ENCODE results near the gene PSAPL1. TPM values are rescaled to one million over a fixed set of nuclear protein-coding genes. Genes with fewer than 3 reads are reported as not detected.

Gene PSAPL1
- total and polyA plus RNA-seq, 2 of the 8 experiments (the other 6 are each of a cell fraction or from before 2014, with no cell fraction given): 0.03 TPM; not detected in 1

GRCh38 chr4:7474320-7474719 is 39.6 kb upstream of the PSAPL1 start:
- no peak overlapping the region for H2AK5ac ChIP-seq (ENCODE audit: low read depth, low read length)
- H3K14ac ChIP-seq (ENCODE audit: insufficient read length): no peak overlapping the region
- no peaks in the 10 kb centered on the region for H3K79me2 ChIP-seq (ENCODE audit: control insufficient read depth in 1 of 2, insufficient read depth in 2 of 2, low read length in 2 of 2)
- H4K20me1 ChIP-seq (replicated peaks in 1 of 2; ENCODE audit: control insufficient read depth in 1 of 2, insufficient read depth in 2 of 2, low read length in 2 of 2): no peaks in the 10 kb centered on the region
- H3K4me2 ChIP-seq (ENCODE audit: insufficient read depth in 1 of 2, low read depth in 2 of 2, low read length in 2 of 2): no peak overlapping the region
- H3K27me3 ChIP-seq (replicated peaks in 1 of 4; ENCODE audit: control insufficient read depth in 3 of 4, extremely low read depth in 1 of 4, insufficient read depth in 3 of 4, low read length in 3 of 4): no peaks in the 10 kb centered on the region
- no peak overlapping the region for H2BK120ac ChIP-seq (replicated peaks; ENCODE audit: low read depth, low read length)
- no peak overlapping the region for H3K27ac ChIP-seq (ENCODE audit: low read depth, low read length)
- H3K4me3 ChIP-seq (ENCODE audit: extremely low read depth in 1 of 4, insufficient read depth in 2 of 4, low read depth in 3 of 4, low read length in 4 of 4): no peak overlapping the region
- H3K79me1 ChIP-seq (ENCODE audit: low read depth, low read length): no peaks in the 10 kb centered on the region
- H2BK5ac ChIP-seq (ENCODE audit: low read depth, low read length): no peak overlapping the region
- H3K9ac ChIP-seq (replicated peaks in 1 of 4; ENCODE audit: extremely low read depth in 1 of 4, low read depth in 3 of 4, low read length in 3 of 4): no peak overlapping the region
- H4K8ac ChIP-seq (ENCODE audit: extremely low read depth, insufficient read depth, low read length): no peak overlapping the region
- POLR2A ChIA-PET (ENCODE audit: partially characterized antibody): no interaction called here
- no peak overlapping the region for H2AFZ ChIP-seq (ENCODE audit: low read length)
- no peak overlapping the region for H3K56ac ChIP-seq (replicated peaks; ENCODE audit: insufficient read length, low read depth, low read length)
- WGBS, 2 experiments (ENCODE audit: extremely low coverage in 1 of 2, insufficient coverage in 1 of 2, insufficient read length in 1 of 2, insufficient replicate concordance in 2 of 2, low coverage in 1 of 2, low lambda C conversion rate in 2 of 2, missing lambda C conversion rate in 1 of 2): 89% methylated on average over 7 of the region's 7 CpGs; no CpG with 5 or more reads in 1 of the 2 experiments
- DNase-seq (ENCODE audit: low read depth in 1 of 2, low spot score in 2 of 2) (no peak), FAIRE-seq (no peak)
- H2BK15ac ChIP-seq (ENCODE audit: low read length): no peak overlapping the region
- H3K36me3 ChIP-seq (ENCODE audit: control insufficient read depth in 2 of 4, insufficient read depth in 4 of 4, low read length in 3 of 4): no peaks in the 10 kb centered on the region
- no peak overlapping the region for H2BK12ac ChIP-seq (ENCODE audit: low read depth, low read length)
- H3K9me3 ChIP-seq (ENCODE audit: insufficient read depth in 2 of 2, low read depth in 1 of 2, low read length in 1 of 2): no peaks in the 10 kb centered on the region
- no peak overlapping the region for H3K18ac ChIP-seq (ENCODE audit: extremely low read depth, low read length)
- no peak overlapping the region for H4K91ac ChIP-seq (replicated peaks; ENCODE audit: insufficient read length, low read length)
- H2BK20ac ChIP-seq (ENCODE audit: low read length): no peak overlapping the region
- no peak overlapping the region for H3K4ac ChIP-seq (replicated peaks; ENCODE audit: insufficient read length, low read depth, low read length)
- H3K23ac ChIP-seq (ENCODE audit: insufficient read length): no peak overlapping the region
- CTCF ChIA-PET (ENCODE audit: partially characterized antibody): interaction anchor here (1.0 to 1.6 kb wide), 4 partner anchors 18 to 273 kb away, joined by 3 read pairs; no protein-coding TSS in a partner anchor
- no peak overlapping the region for H4K5ac ChIP-seq (ENCODE audit: insufficient read length, low read depth, low read length)
- H3K4me1 ChIP-seq (replicated peaks in 1 of 4; ENCODE audit: control insufficient read depth in 3 of 4, insufficient read depth in 4 of 4, low read length in 3 of 4): peaks cover 0 to 8% (median 5%) of the 10 kb centered on the region in 4 experiments; a peak in 5 of 7 replicates
- peaks cover 4% of the 10 kb centered on the region; the same call in 1 of the 2 replicates for H3K23me2 ChIP-seq (ENCODE audit: low read depth, low read length)
- TF ChIP-seq CEBPB (IDR thresholded peaks at IDR 0.05; ENCODE audit: low read depth, low read length): no peak

Data from H1 (cell line).